ENCODE data around the gene NBL1.

The NBL1 gene

DNA sequence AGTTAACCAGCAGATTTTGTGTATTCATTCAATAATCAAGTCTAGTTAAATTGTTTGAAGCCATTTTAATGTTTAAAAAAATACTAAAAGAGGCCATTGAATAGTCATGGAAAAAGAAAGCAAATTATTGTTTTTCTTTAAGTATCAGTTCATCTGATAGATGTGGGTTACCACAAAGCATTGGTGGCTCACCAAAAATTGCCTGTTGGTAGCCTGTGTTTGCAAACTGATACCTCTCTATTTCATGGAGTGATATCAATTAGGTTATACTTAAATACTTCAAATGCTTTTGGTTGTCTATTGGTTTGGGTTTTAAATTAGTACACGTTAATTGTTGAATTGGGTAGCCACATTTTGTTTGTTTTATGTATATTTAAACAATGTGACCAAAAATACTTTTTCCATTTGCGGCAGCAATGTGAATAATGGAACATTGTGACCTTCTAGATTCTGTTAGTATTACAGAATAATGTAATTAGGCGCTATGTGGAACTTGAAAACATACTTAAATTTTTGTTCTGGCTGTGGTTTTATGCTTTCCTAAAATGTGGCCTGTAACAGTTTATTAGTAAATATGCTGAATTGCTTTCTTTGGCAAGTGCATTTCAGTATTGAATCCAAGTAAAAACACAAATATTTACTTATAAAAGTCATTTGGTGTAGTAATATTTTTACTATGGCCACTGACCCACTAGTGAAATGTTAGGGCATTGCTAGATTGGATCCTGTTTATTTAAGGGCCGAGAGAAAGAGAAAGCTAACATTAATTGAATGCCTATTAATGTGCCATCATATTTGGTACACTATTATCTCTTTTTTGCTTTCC, 37.1 kb upstream of the NBL1 start:
- TF ChIP-seq FOXP2 (optimal IDR thresholded peaks at IDR 0.05; ENCODE audit: control extremely low read depth, extremely low read length, insufficient read depth) (no peak), EZH2 (IDR thresholded peaks at IDR 0.05) (no peak), POLR2AphosphoS5 (IDR thresholded peaks at IDR 0.05; ENCODE audit: borderline replicate concordance, low read depth, low read length) (no peak)
- H3K36me3 ChIP-seq (ENCODE audit: insufficient read depth, low read length), result peaks cover 18% of the 10 kb centered on the region
- H3K9me3 ChIP-seq (ENCODE audit: low read depth, low read length), result no peaks in the 10 kb centered on the region
- DNase-seq (ENCODE audit: low read depth, low spot score), result no peak
- peak overlapping the region; percentile 28; the same call in 1 of the 2 replicates for H3K27ac ChIP-seq
- no peak overlapping the region for H3K9ac ChIP-seq (ENCODE audit: insufficient read length)
- H3K4me3 ChIP-seq, result no peak overlapping the region

- peaks cover 12% of the 10 kb centered on the region for H3K36me3 ChIP-seq (ENCODE audit: insufficient read depth, low read length)
Measured at GRCh38 chr1:19608232-19608631, 35.9 kb upstream of the NBL1 start.

GRCh38 chr1:19610282-19610981, 33.7 kb upstream of the NBL1 start:
- no peak for DNase-seq (ENCODE audit: low read depth, low spot score)
- peaks cover 9% of the 10 kb centered on the region for H3K36me3 ChIP-seq (ENCODE audit: insufficient read depth, low read length)
- no peak for TF ChIP-seq FOXP2 (optimal IDR thresholded peaks at IDR 0.05; ENCODE audit: control extremely low read depth, extremely low read length, insufficient read depth)
- H3K9ac ChIP-seq (ENCODE audit: insufficient read length), result no peak overlapping the region
- H3K9me3 ChIP-seq (ENCODE audit: low read depth, low read length), result no peaks in the 10 kb centered on the region
- no peak overlapping the region for H3K27ac ChIP-seq
- no peak overlapping the region for H3K4me3 ChIP-seq

More at GRCh38 chr1:19608232-19608631, 35.9 kb upstream of the NBL1 start:
- TF ChIP-seq POLR2AphosphoS5 (IDR thresholded peaks at IDR 0.05; ENCODE audit: borderline replicate concordance, low read depth, low read length) (no peak), FOXP2 (optimal IDR thresholded peaks at IDR 0.05; ENCODE audit: control extremely low read depth, extremely low read length, insufficient read depth) (no peak), EZH2 (IDR thresholded peaks at IDR 0.05) (no peak)
- no peak overlapping the region for H3K4me3 ChIP-seq
- H3K9me3 ChIP-seq (ENCODE audit: low read depth, low read length), result no peaks in the 10 kb centered on the region
- no peak for DNase-seq (ENCODE audit: low read depth, low spot score)
- no peak overlapping the region for H3K27ac ChIP-seq
- no peak overlapping the region for H3K9ac ChIP-seq (ENCODE audit: insufficient read length)

DNA sequence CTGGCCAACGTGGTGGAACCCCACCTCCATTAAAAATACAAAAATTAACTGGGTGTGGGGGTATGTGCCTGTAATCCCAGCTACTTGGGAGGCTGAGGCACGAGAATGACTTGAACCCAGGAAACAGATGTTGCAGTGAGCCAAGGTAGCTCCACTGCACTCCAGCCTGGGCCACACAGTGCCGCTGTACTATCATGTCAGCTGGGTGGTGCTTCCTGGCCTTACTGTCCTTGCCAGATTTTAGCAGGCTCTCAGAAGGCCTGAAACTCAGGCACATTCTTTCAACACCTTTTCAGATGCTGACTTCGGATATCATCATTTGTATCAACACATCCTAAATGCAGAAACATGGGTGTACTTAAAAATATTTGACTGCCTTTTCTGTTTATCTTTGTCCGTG, 31.6 kb upstream of the NBL1 start:
- no peaks in the 10 kb centered on the region for H3K9me3 ChIP-seq (ENCODE audit: low read depth, low read length)
- no peak overlapping the region for H3K27ac ChIP-seq
- TF ChIP-seq EZH2 (IDR thresholded peaks at IDR 0.05) (no peak), POLR2AphosphoS5 (IDR thresholded peaks at IDR 0.05; ENCODE audit: borderline replicate concordance, low read depth, low read length) (no peak), FOXP2 (optimal IDR thresholded peaks at IDR 0.05; ENCODE audit: control extremely low read depth, extremely low read length, insufficient read depth) (no peak)
- peaks cover 13% of the 10 kb centered on the region; the same call in 1 of the 2 replicates for H3K36me3 ChIP-seq (ENCODE audit: insufficient read depth, low read length)
- H3K4me3 ChIP-seq, result no peak overlapping the region
- no peak overlapping the region for H3K9ac ChIP-seq (ENCODE audit: insufficient read length)
- DNase-seq (ENCODE audit: low read depth, low spot score), result no peak

- Histone ChIP-seq H3K9me3 (ENCODE audit: low read depth, low read length) (no peaks in the 10 kb centered on the region), H3K36me3 (ENCODE audit: insufficient read depth, low read length) (peaks cover 8% of the 10 kb centered on the region; the same call in 1 of the 2 replicates), H3K27ac (no peak overlapping the region), H3K4me3 (no peak overlapping the region), H3K9ac (ENCODE audit: insufficient read length) (no peak overlapping the region)
- no peak for TF ChIP-seq EZH2 (IDR thresholded peaks at IDR 0.05)
- no peak for TF ChIP-seq FOXP2 (optimal IDR thresholded peaks at IDR 0.05; ENCODE audit: control extremely low read depth, extremely low read length, insufficient read depth)
- TF ChIP-seq POLR2AphosphoS5 (IDR thresholded peaks at IDR 0.05; ENCODE audit: borderline replicate concordance, low read depth, low read length), result no peak
- DNase-seq (ENCODE audit: low read depth, low spot score), result no peak
Measured at GRCh38 chr1:19613171-19613703, 30.9 kb upstream of the NBL1 start.

- Histone ChIP-seq H3K27ac (no peak overlapping the region), H3K4me3 (no peak overlapping the region), H3K9ac (ENCODE audit: insufficient read length) (no peak overlapping the region), H3K9me3 (ENCODE audit: low read depth, low read length) (no peaks in the 10 kb centered on the region), H3K36me3 (ENCODE audit: insufficient read depth, low read length) (peaks cover 5% of the 10 kb centered on the region; the same call in 1 of the 2 replicates)
- no peak for TF ChIP-seq FOXP2 (optimal IDR thresholded peaks at IDR 0.05; ENCODE audit: control extremely low read depth, extremely low read length, insufficient read depth)
- no peak for TF ChIP-seq POLR2AphosphoS5 (IDR thresholded peaks at IDR 0.05; ENCODE audit: borderline replicate concordance, low read depth, low read length)
- TF ChIP-seq EZH2 (IDR thresholded peaks at IDR 0.05), result no peak
- no peak for DNase-seq (ENCODE audit: low read depth, low spot score)
Measured at GRCh38 chr1:19615438-19615837, 28.7 kb upstream of the NBL1 start.

DNA sequence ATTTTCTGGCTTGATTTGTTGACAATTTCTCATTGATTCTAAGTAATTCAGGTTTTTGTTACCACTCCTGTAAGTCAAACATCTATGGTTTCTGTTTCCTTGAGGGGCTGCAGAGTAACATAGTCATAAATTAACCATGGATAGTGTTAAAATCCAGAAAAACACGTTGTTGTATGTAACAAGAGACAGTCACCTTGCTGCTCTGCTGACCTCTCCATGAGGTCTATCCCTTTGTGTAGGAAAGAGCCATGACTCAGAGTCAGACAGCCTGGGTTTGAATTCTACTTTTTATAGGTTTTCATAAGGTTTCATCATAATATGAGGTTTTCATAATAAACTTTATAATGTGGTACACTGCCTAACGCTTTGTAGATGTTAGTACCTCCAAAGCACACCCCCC, 27.6 kb upstream of the NBL1 start:
- Histone ChIP-seq H3K36me3 (ENCODE audit: insufficient read depth, low read length) (peaks cover 5% of the 10 kb centered on the region; the same call in 1 of the 2 replicates), H3K4me3 (no peak overlapping the region), H3K9ac (ENCODE audit: insufficient read length) (no peak overlapping the region), H3K27ac (0 out of 2 replicates have a peak overlapping the region, but pooled peaks have one; percentile 26), H3K9me3 (ENCODE audit: low read depth, low read length) (no peaks in the 10 kb centered on the region)
- TF ChIP-seq POLR2AphosphoS5 (IDR thresholded peaks at IDR 0.05; ENCODE audit: borderline replicate concordance, low read depth, low read length), result no peak
- no peak for TF ChIP-seq FOXP2 (optimal IDR thresholded peaks at IDR 0.05; ENCODE audit: control extremely low read depth, extremely low read length, insufficient read depth)
- TF ChIP-seq EZH2 (IDR thresholded peaks at IDR 0.05), result no peak
- DNase-seq (ENCODE audit: low read depth, low spot score), result no peak

DNA sequence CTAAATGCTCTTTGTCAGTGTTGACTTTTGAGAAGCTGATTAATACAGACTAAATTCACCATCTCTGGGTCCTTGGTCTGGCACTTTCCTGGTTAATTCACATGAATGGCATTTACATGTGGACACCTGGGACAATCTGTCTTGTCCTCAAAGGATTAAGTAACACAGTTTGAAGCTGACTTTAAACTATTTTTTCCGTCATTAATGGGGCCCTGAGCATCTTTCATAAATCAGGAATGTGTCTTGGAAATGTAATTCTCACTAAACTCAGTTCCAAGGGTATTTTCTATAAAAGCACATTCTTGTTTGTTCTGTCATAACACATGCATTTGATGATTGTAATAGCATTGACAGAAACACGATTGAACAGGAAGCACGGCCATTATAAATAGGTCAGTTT, 26.7 kb upstream of the NBL1 start:
- Histone ChIP-seq H3K9ac (ENCODE audit: insufficient read length) (no peak overlapping the region), H3K36me3 (ENCODE audit: insufficient read depth, low read length) (peaks cover 10% of the 10 kb centered on the region), H3K4me3 (no peak overlapping the region), H3K27ac (no peak overlapping the region), H3K9me3 (ENCODE audit: low read depth, low read length) (no peaks in the 10 kb centered on the region)
- no peak for DNase-seq (ENCODE audit: low read depth, low spot score)
- TF ChIP-seq EZH2 (IDR thresholded peaks at IDR 0.05) (no peak), FOXP2 (optimal IDR thresholded peaks at IDR 0.05; ENCODE audit: control extremely low read depth, extremely low read length, insufficient read depth) (no peak), POLR2AphosphoS5 (IDR thresholded peaks at IDR 0.05; ENCODE audit: borderline replicate concordance, low read depth, low read length) (no peak)

All from SK-N-MC (cell line).